HepG2 (cell line): Measurements from ENCODE around the gene MMD2. TPM values are rescaled to one million over a fixed set of nuclear protein-coding genes. Genes with fewer than 3 reads are reported as not detected.

ENCODE experiments used
- ATAC-seq: fragments of 200-7000 bp; cut with Tn5 transposase; 3 replicates; pipeline ENCODE4 v1.9.1; 2020; ENCODE audit warnings: mild to moderate bottlenecking, moderate library complexity
- BruUV-seq: library from RNA; stranded (reverse); fragments of 400-500 nt; replicated peaks from 2 replicates; lab custom pipeline; 2021; lab: Mats Ljungman, UMichigan
- CTCF ChIA-PET: fragments of 300-600 bp; formaldehyde crosslinking; extraction: SDS; loops from one replicate; lab custom pipeline; 2021; ENCODE audit warnings: low total read pairs, inconsistent platforms, low intra/inter-chr PET ratio; lab: Yijun Ruan, JAX
- POLR2A ChIA-PET: fragments of 350-600 bp; sonication (Branson Sonifier 250); formaldehyde crosslinking; loops from one replicate; lab custom pipeline; 2020; ENCODE audit warnings: antibody characterized with exemption, inconsistent platforms; lab: Yijun Ruan, JAX
- DNase-seq: peaks from one replicate; pipeline ENCODE4 v3.0.0-alpha.2; 2015; ENCODE audit warnings: low spot score
- FAIRE-seq: peaks from 3 replicates; lab custom pipeline; 2011; peaks lifted over from hg19 to GRCh38; lab: Jason Lieb, UNC
- H2AFZ ChIP-seq: one replicate; pipeline ENCODE4 v1.6.1; 2011; ENCODE audit warnings: low read length, inconsistent platforms
- H3K27ac ChIP-seq: fragments of 300-600 bp; 3 replicates; pipeline ENCODE4 v1.8.0; 2011; ENCODE audit warnings: mixed run types, mild to moderate bottlenecking, mixed read lengths, low read length, inconsistent platforms; ENCODE audit not compliant: insufficient read depth; ENCODE audit errors: extremely low read length
- H3K27me3 ChIP-seq, 2 experiments: fragments of 200-600 bp in 1 of 2; 2 replicates in 1 of 2; 3 replicates in 1 of 2; pipeline versions ENCODE4 v1.6.0 to v1.8.0; 2011; ENCODE audit warnings: low read length in 2 of 2, mild to moderate bottlenecking in 2 of 2, moderate library complexity in 2 of 2, inconsistent platforms in 1 of 2; ENCODE audit not compliant: insufficient read depth in 2 of 2, control insufficient read depth in 1 of 2
- H3K36me3 ChIP-seq, 2 experiments: fragments of 200-600 bp in 1 of 2; replicated peaks in 1 of 2; 2 replicates in 1 of 2; 3 replicates in 1 of 2; pipeline versions ENCODE4 v1.5.1 to v1.8.0; 2011; ENCODE audit warnings: low read length in 2 of 2, inconsistent platforms in 1 of 2; ENCODE audit not compliant: insufficient read depth in 2 of 2, control insufficient read depth in 1 of 2
- H3K4me1 ChIP-seq: 2 replicates; pipeline ENCODE4 v1.5.1; 2012; ENCODE audit warnings: low read length, inconsistent platforms; ENCODE audit not compliant: insufficient read depth
- H3K4me2 ChIP-seq: 2 replicates; pipeline ENCODE4 v1.6.0; 2011; ENCODE audit warnings: low read depth, low read length, inconsistent platforms
- H3K4me3 ChIP-seq, 3 experiments: fragments of 200-600 bp in 1 of 3; sonication (generic), shearing (Covaris generic) in 1 of 3; replicated peaks in 1 of 3; 2 replicates each; pipeline ENCODE4 v1.5.1; 2011 to 2016; ENCODE audit warnings: low read length in 3 of 3, inconsistent platforms in 2 of 3, low read depth in 2 of 3, mild to moderate bottlenecking in 2 of 3, control low read depth in 1 of 3, mixed read lengths in 1 of 3; ENCODE audit not compliant: insufficient read depth in 1 of 3
- H3K79me2 ChIP-seq: one replicate; pipeline ENCODE4 v1.6.1; 2011; ENCODE audit warnings: low read length, inconsistent platforms; ENCODE audit not compliant: insufficient read depth
- H3K9ac ChIP-seq: 2 replicates; pipeline ENCODE4 v1.6.0; 2011; ENCODE audit warnings: mild to moderate bottlenecking, low read depth, low read length, inconsistent platforms; ENCODE audit not compliant: insufficient read depth
- H3K9me3 ChIP-seq: 2 replicates; pipeline ENCODE4 v1.5.1; 2012; ENCODE audit warnings: mild to moderate bottlenecking, low read length
- H4K20me1 ChIP-seq: 2 replicates; pipeline ENCODE4 v1.6.0; 2011; ENCODE audit warnings: inconsistent platforms, mild to moderate bottlenecking, low read length, moderate library complexity; ENCODE audit not compliant: insufficient read depth
- ARID5B ChIP-seq: IDR thresholded peaks from 2 replicates; pipeline ENCODE4 v1.4.0; 2020; ENCODE audit warnings: mild to moderate bottlenecking, missing genetic modification reagents
- POLR2A ChIP-seq, 2 experiments: IDR thresholded peaks; 2 replicates each; pipeline ENCODE4 v1.6.1; 2011; ENCODE audit warnings: low read depth in 2 of 2, low read length in 2 of 2, mild to moderate bottlenecking in 1 of 2, moderate library complexity in 1 of 2; ENCODE audit not compliant: insufficient read depth in 1 of 2
- RFXAP ChIP-seq: sonication (generic); formaldehyde crosslinking; IDR thresholded peaks from 2 replicates; pipeline ENCODE4 v1.4.0; 2020; ENCODE audit warnings: missing genetic modification reagents, borderline replicate concordance
- TFE3 ChIP-seq: IDR thresholded peaks from 2 replicates; pipeline ENCODE4 v1.6.1; 2016
- THAP7 ChIP-seq: sonication (generic); formaldehyde crosslinking; IDR thresholded peaks from 2 replicates; pipeline ENCODE4 v1.8.1; 2023; ENCODE audit warnings: mild to moderate bottlenecking, missing genetic modification reagents
- ZBED4 ChIP-seq: sonication (generic); formaldehyde crosslinking; IDR thresholded peaks from 2 replicates; pipeline ENCODE4 v1.4.0; 2020; ENCODE audit warnings: missing genetic modification reagents, borderline replicate concordance
- ZFP37 ChIP-seq: sonication (generic); formaldehyde crosslinking; IDR thresholded peaks from 2 replicates; pipeline ENCODE4 v1.4.0; 2020; ENCODE audit warnings: missing genetic modification reagents, borderline replicate concordance
- ZNF317 ChIP-seq: sonication (generic); formaldehyde crosslinking; IDR thresholded peaks from 2 replicates; pipeline ENCODE4 v1.5.0; 2020; ENCODE audit warnings: mild to moderate bottlenecking, missing genetic modification reagents
- WGBS: methylation state at CpG from one replicate; pipeline ENCODE4 v1.1.6; 2017; ENCODE audit warnings: low lambda C conversion rate; 5-methylcytosine and 5-hydroxymethylcytosine counted together
- in situ Hi-C: cut with HindIII; loops from 2 replicates; pipeline ENCODE4 v1.10.0; 2017; ENCODE audit warnings: low pct_unique_long_range_greater_than_20kb; ENCODE audit not compliant: extremely low pct_ligation_motif_present
- intact Hi-C: fragments of 100-400 bp; cut with micrococcal nuclease; formaldehyde crosslinking; loops from one replicate; pipeline ENCODE4 v1.10.0; 2022; ENCODE audit not compliant: unreplicated experiment
- polyA plus RNA-seq, 8 experiments: library from polyadenylated mRNA; depleted of rRNA in 3 of 8; stranded (reverse) in 7 of 8; unstranded in 1 of 8; fragments of >200 nt; fragmentation: Illumina TruSeq in 4 of 8; extraction: Trizol in 4 of 8; gene quantifications; 2 replicates each; pipeline versions ENCODE4 v1.2.1 to v1.2.3, GENCODE V29; 2011 to 2016; ENCODE audit warnings: low read depth in 4 of 8, missing spikeins in 1 of 8, mixed read lengths in 1 of 8; ENCODE audit not compliant: insufficient read depth in 1 of 8
- total RNA-seq, 5 experiments: library from RNA; depleted of rRNA; stranded (reverse); fragments of >200 nt; fragmentation: Illumina TruSeq; extraction: Trizol; gene quantifications; 2 replicates each; pipeline ENCODE4 v1.2.3, GENCODE V29; 2016; ENCODE audit warnings: low read depth in 1 of 5

MMD2 gene
- total and polyA plus RNA-seq, 2 of the 13 experiments (the other 11 are each of a cell fraction or from before 2014, with no cell fraction given), result not detected

GRCh38 chr7:4861673-4862072 is 97.3 kb downstream of the MMD2 start, which contains the start of gene PAPOLB:
PAPOLB (minus strand) TSS chr7:4862030; CDS start chr7:4861810, 220 bp downstream.
- BruUV-seq, result no TSS peak
- Histone ChIP-seq H3K27ac (no peak within 1 kb of the TSS), H4K20me1 (no peaks in the 10 kb centered on the region), H3K4me3 (no peak within 1 kb of the TSS), H3K9me3 (no peaks in the 10 kb centered on the region), H3K79me2 (no peaks in the 10 kb centered on the region), H3K9ac (no peak within 1 kb of the TSS), H2AFZ (no peak within 1 kb of the TSS), H3K4me2 (no peak within 1 kb of the TSS), H3K36me3 (no peaks in the 10 kb centered on the region), H3K27me3 (peaks cover 0 to 28% of the 10 kb centered on the region in 2 experiments; a peak in 3 of 5 replicates), H3K4me1 (peaks cover 12% of the 10 kb centered on the region)
- DNase-seq (no peak), FAIRE-seq (no peak), ATAC-seq (no peak)
- intact Hi-C loops (no loop called here), in situ Hi-C loops (no loop called here)
- CTCF ChIA-PET, result no interaction called here
- no peak for TF ChIP-seq ZNF317 (CRISPR knock-in tag)
- no peak for TF ChIP-seq ZFP37 (CRISPR knock-in tag)
- no peak for TF ChIP-seq RFXAP (CRISPR knock-in tag)
- TF ChIP-seq THAP7, result no peak
- 91% methylated on average over 31 of the region's 46 CpGs for WGBS
- POLR2A ChIA-PET, result no interaction called here

GRCh38 chr7:4861227-4861626 is 97.8 kb downstream of the MMD2 start:
- no peak overlapping the region for H2AFZ ChIP-seq
- H3K27me3 ChIP-seq, result peaks cover 0 to 28% of the 10 kb centered on the region in 2 experiments; a peak in 3 of 5 replicates
- in situ Hi-C loops (no loop called here), intact Hi-C loops (no loop called here)
- FAIRE-seq (no peak), DNase-seq (no peak), ATAC-seq (no peak)
- CTCF ChIA-PET, result no interaction called here
- no peaks in the 10 kb centered on the region for H4K20me1 ChIP-seq
- H3K4me3 ChIP-seq, result no peak overlapping the region
- no peak overlapping the region for H3K9ac ChIP-seq
- peaks cover 12% of the 10 kb centered on the region for H3K4me1 ChIP-seq
- no peak overlapping the region for H3K4me2 ChIP-seq
- H3K27ac ChIP-seq, result no peak overlapping the region
- POLR2A ChIA-PET, result no interaction called here
- H3K9me3 ChIP-seq, result no peaks in the 10 kb centered on the region
- BruUV-seq, result no TSS peak
- WGBS, result 70% methylated on average over 11 of the region's 11 CpGs
- H3K36me3 ChIP-seq, result no peaks in the 10 kb centered on the region
- no peaks in the 10 kb centered on the region for H3K79me2 ChIP-seq
- TF ChIP-seq ARID5B (CRISPR knock-in tag) (no peak), ZBED4 (CRISPR knock-in tag) (no peak), POLR2A (IDR thresholded peaks at IDR 0.05; ENCODE audit: insufficient read depth in 1 of 2, low read depth in 2 of 2, low read length in 2 of 2) (no peak), TFE3 (CRISPR knock-in tag) (no peak)
